ENCODE results near the gene PLEKHN1. TPM values are rescaled to one million over a fixed set of nuclear protein-coding genes. Genes with fewer than 3 reads are reported as not detected.

Gene PLEKHN1
- total and polyA plus RNA-seq, 2 of the 4 experiments (the other 2 are of a cell fraction), result 0.54 to 2.1 TPM

- Histone ChIP-seq H4K8ac (ENCODE audit: low read depth in 2 of 2, low read length in 2 of 2) (no peak overlapping the region), H3K79me1 (ENCODE audit: low read depth in 1 of 2, low read length in 2 of 2) (0 out of 4 replicates have a peak, but pooled peaks cover 0 to 4% of the 10 kb centered on the region in 2 experiments), H3K14ac (replicated peaks; ENCODE audit: low read depth, low read length) (no peak overlapping the region), H3K4ac (ENCODE audit: low read depth, low read length) (peak overlapping the region; percentile 22; the same call in 1 of the 2 replicates), H3K27me3 (ENCODE audit: control insufficient read depth, insufficient read depth, low read length) (no peaks in the 10 kb centered on the region), H4K91ac (ENCODE audit: insufficient read depth, low read depth, low read length) (peak overlapping the region; percentile 37), H2AK5ac (ENCODE audit: low read depth, low read length) (peak overlapping the region; percentile 13; the same call in 1 of the 2 replicates), H3K9me3 (ENCODE audit: control insufficient read depth, insufficient read depth, low read length) (no peaks in the 10 kb centered on the region), H3K18ac (ENCODE audit: low read depth, low read length) (no peak overlapping the region), H2BK15ac (ENCODE audit: low read depth, low read length) (no peak overlapping the region), H3K9me1 (ENCODE audit: insufficient read depth, low read length) (no peaks in the 10 kb centered on the region), H3K4me2 (ENCODE audit: low read depth, low read length) (no peak overlapping the region), H3K36me3 (ENCODE audit: control insufficient read depth, insufficient read depth, low read length) (no peaks in the 10 kb centered on the region), H2BK20ac (ENCODE audit: low read depth, low read length) (no peak overlapping the region), H2BK120ac (ENCODE audit: low read depth, low read length) (no peak overlapping the region; the same call in 1 of the 2 replicates), H3K27ac (ENCODE audit: insufficient read depth, low read length) (no peak overlapping the region), H3K23ac (ENCODE audit: low read depth, low read length) (no peak overlapping the region), H3K9ac (ENCODE audit: low read depth, low read length) (no peak overlapping the region), H3K4me1 (ENCODE audit: control insufficient read depth, insufficient read depth, low read length) (peaks cover 32% of the 10 kb centered on the region), H2BK5ac (ENCODE audit: low read depth, low read length, poor library complexity, severe bottlenecking) (no peak overlapping the region), H4K20me1 (ENCODE audit: insufficient read depth, low read length) (peaks cover 4% of the 10 kb centered on the region), H2AFZ (replicated peaks; ENCODE audit: low read length, poor library complexity) (peak overlapping the region; percentile 48), H2AK9ac (replicated peaks; ENCODE audit: low read depth, low read length, poor library complexity) (peak overlapping the region; percentile 78), H4K5ac (ENCODE audit: low read depth, low read length) (no peak overlapping the region), H3K4me3 (ENCODE audit: insufficient read depth, low read depth, low read length) (no peak overlapping the region), H3K56ac (ENCODE audit: extremely low read depth, insufficient read depth, low read length) (no peak overlapping the region)
- 58% methylated on average over 8 of the region's 15 CpGs; no CpG with 5 or more reads in 1 of the 2 experiments for WGBS, 2 experiments (ENCODE audit: extremely low coverage in 2 of 2, insufficient read length in 1 of 2)
- ChIA-PET CTCF (interaction anchor here (0.6 to 1.0 kb wide), 3 partner anchors 14 to 33 kb away, joined by 3 to 4 read pairs (median 4); no protein-coding TSS in a partner anchor), POLR2A (ENCODE audit: unreplicated experiment) (no interaction called here)
- dilution Hi-C loops (cut with HindIII; ENCODE audit: low sequenced_read_pairs, unreplicated experiment) (no loop called here), intact Hi-C loops (cut with micrococcal nuclease) (loop anchor here (1.0 kb wide), 1 partner anchor 34 kb away; no protein-coding TSS in a partner anchor), in situ Hi-C loops (cut with MboI; ENCODE audit: low sequenced_read_pairs) (no loop called here)
- peak; percentile 21; the same call in 1 of the 2 replicates for ATAC-seq (ENCODE audit: low read depth)
- peak; percentile 28 for DNase-seq
- no TSS peak for BruUV-seq (replicated peaks)
- no peak for TF ChIP-seq RFX5 (IDR thresholded peaks at IDR 0.05; ENCODE audit: low read depth, low read length)
- peak; percentile 61 for TF ChIP-seq FOS (IDR thresholded peaks at IDR 0.05; ENCODE audit: low read depth, low read length)
- TF ChIP-seq MAFK (IDR thresholded peaks at IDR 0.05; ENCODE audit: low read depth, low read length), result no peak
- TF ChIP-seq CTCF (conservative IDR thresholded peaks at IDR 0.05; ENCODE audit: low read depth, low read length), result peak; percentile 69
- no peak for TF ChIP-seq MAZ (IDR thresholded peaks at IDR 0.05; ENCODE audit: borderline replicate concordance, low read depth, low read length)
- no peak for TF ChIP-seq POLR2A (IDR thresholded peaks at IDR 0.05; ENCODE audit: low read depth, low read length)
- TF ChIP-seq RAD21 (IDR thresholded peaks at IDR 0.05; ENCODE audit: low read length), result peak; percentile 49
- no peak for TF ChIP-seq CEBPB (IDR thresholded peaks at IDR 0.05; ENCODE audit: low read depth, low read length)
- TF ChIP-seq BHLHE40 (IDR thresholded peaks at IDR 0.05; ENCODE audit: low read depth, low read length), result peak; percentile 64
- TF ChIP-seq NFE2L2 (IDR thresholded peaks at IDR 0.05; ENCODE audit: low read depth, low read length), result no peak
- no peak for TF ChIP-seq CHD1 (IDR thresholded peaks at IDR 0.05; ENCODE audit: low read depth, low read length)
- TF ChIP-seq RCOR1 (IDR thresholded peaks at IDR 0.05; ENCODE audit: insufficient replicate concordance, low read length), result no peak
- no peak for TF ChIP-seq ELK1 (IDR thresholded peaks at IDR 0.05; ENCODE audit: borderline replicate concordance, low read depth, low read length)
- no peak for TF ChIP-seq MXI1 (IDR thresholded peaks at IDR 0.05; ENCODE audit: borderline replicate concordance, low read depth, low read length)
- TF ChIP-seq USF2 (IDR thresholded peaks at IDR 0.05; ENCODE audit: low read depth, low read length), result peak; percentile 53; the same call in 1 of the 2 replicates
Observed at GRCh38 chr1:938088-938683, 28.1 kb upstream of the PLEKHN1 start.
